ENCODE results near the gene ERBB4.

ERBB4 gene

GRCh38 chr2:211351987-211352386 is 1186.6 kb downstream of the ERBB4 start:
- Histone ChIP-seq H3K79me2 (ENCODE audit: control insufficient read depth, low read length) (no peaks in the 10 kb centered on the region), H3K4me1 (ENCODE audit: control insufficient read depth, low read length) (peaks cover 33% of the 10 kb centered on the region), H3K4me3 (ENCODE audit: low read length) (no peak overlapping the region), H3K36me3 (ENCODE audit: control insufficient read depth, low read length) (no peaks in the 10 kb centered on the region), H3K9me3 (ENCODE audit: control insufficient read depth, insufficient read depth, low read length) (peaks cover 15% of the 10 kb centered on the region; the same call in 1 of the 2 replicates), H3K27ac (ENCODE audit: low read depth, low read length) (no peak overlapping the region), H3F3A (ENCODE audit: control insufficient read depth, insufficient read depth) (no peaks in the 10 kb centered on the region), H3K9me2 (replicated peaks; ENCODE audit: control insufficient read depth, low read length) (no peaks in the 10 kb centered on the region), H3K27me3 (ENCODE audit: control insufficient read depth, low read length) (no peaks in the 10 kb centered on the region), H3K4me2 (ENCODE audit: low read length) (no peak overlapping the region), H4K20me1 (ENCODE audit: control insufficient read depth, insufficient read depth, low read depth, low read length) (no peaks in the 10 kb centered on the region)
- no peak for TF ChIP-seq CTCF (IDR thresholded peaks at IDR 0.05; ENCODE audit: low read depth, low read length, poor library complexity, severe bottlenecking)
- no peak for TF ChIP-seq EZH2phosphoT487 (IDR thresholded peaks at IDR 0.05; ENCODE audit: borderline replicate concordance, low read length)

- no peaks in the 10 kb centered on the region for H4K20me1 ChIP-seq (ENCODE audit: control insufficient read depth, insufficient read depth, low read depth, low read length)
- H3K9me3 ChIP-seq (ENCODE audit: control insufficient read depth, insufficient read depth, low read length), result peaks cover 19% of the 10 kb centered on the region; the same call in 1 of the 2 replicates
- H3K4me2 ChIP-seq (ENCODE audit: low read length), result peak overlapping the region; percentile 29
- H3K9me2 ChIP-seq (replicated peaks; ENCODE audit: control insufficient read depth, low read length), result no peaks in the 10 kb centered on the region
- TF ChIP-seq CTCF (IDR thresholded peaks at IDR 0.05; ENCODE audit: low read depth, low read length, poor library complexity, severe bottlenecking) (no peak), EZH2phosphoT487 (IDR thresholded peaks at IDR 0.05; ENCODE audit: borderline replicate concordance, low read length) (no peak)
- H3K36me3 ChIP-seq (ENCODE audit: control insufficient read depth, low read length), result no peaks in the 10 kb centered on the region
- H3K79me2 ChIP-seq (ENCODE audit: control insufficient read depth, low read length), result no peaks in the 10 kb centered on the region
- H3K4me3 ChIP-seq (ENCODE audit: low read length), result peak overlapping the region; percentile 13; the same call in 1 of the 2 replicates
- H3K27ac ChIP-seq (ENCODE audit: low read depth, low read length), result no peak overlapping the region
- H3K27me3 ChIP-seq (ENCODE audit: control insufficient read depth, low read length), result no peaks in the 10 kb centered on the region
- no peaks in the 10 kb centered on the region for H3F3A ChIP-seq (ENCODE audit: control insufficient read depth, insufficient read depth)
- peaks cover 30% of the 10 kb centered on the region for H3K4me1 ChIP-seq (ENCODE audit: control insufficient read depth, low read length)
Measured at GRCh38 chr2:211349031-211349430, 1189.6 kb downstream of the ERBB4 start.

GRCh38 chr2:211347328-211347727 is 1191.3 kb downstream of the ERBB4 start:
- Histone ChIP-seq H3K4me1 (ENCODE audit: control insufficient read depth, low read length) (peaks cover 25% of the 10 kb centered on the region), H3K9me3 (ENCODE audit: control insufficient read depth, insufficient read depth, low read length) (peaks cover 19% of the 10 kb centered on the region; the same call in 1 of the 2 replicates), H3K4me3 (ENCODE audit: low read length) (no peak overlapping the region), H3K36me3 (ENCODE audit: control insufficient read depth, low read length) (no peaks in the 10 kb centered on the region), H3K27ac (ENCODE audit: low read depth, low read length) (no peak overlapping the region), H3F3A (ENCODE audit: control insufficient read depth, insufficient read depth) (no peaks in the 10 kb centered on the region), H4K20me1 (ENCODE audit: control insufficient read depth, insufficient read depth, low read depth, low read length) (no peaks in the 10 kb centered on the region), H3K9me2 (replicated peaks; ENCODE audit: control insufficient read depth, low read length) (no peaks in the 10 kb centered on the region), H3K79me2 (ENCODE audit: control insufficient read depth, low read length) (no peaks in the 10 kb centered on the region), H3K4me2 (ENCODE audit: low read length) (no peak overlapping the region), H3K27me3 (ENCODE audit: control insufficient read depth, low read length) (no peaks in the 10 kb centered on the region)
- TF ChIP-seq EZH2phosphoT487 (IDR thresholded peaks at IDR 0.05; ENCODE audit: borderline replicate concordance, low read length) (no peak), CTCF (IDR thresholded peaks at IDR 0.05; ENCODE audit: low read depth, low read length, poor library complexity, severe bottlenecking) (peak; percentile 49)

Measured in DOHH2 (cell line).